22Rv1 (cell line): Measurements from ENCODE around the gene FGFR2.

Source experiments
- CTCF ChIP-seq: fragments of 450-650 bp; IDR thresholded peaks from 2 replicates; pipeline ENCODE4 v1.5.1; 2017; ENCODE audit warnings: mild to moderate bottlenecking
- ZFX ChIP-seq: fragments of 450-650 bp; IDR thresholded peaks from 2 replicates; pipeline ENCODE4 v1.6.1; 2017; ENCODE audit warnings: antibody characterized with exemption, borderline replicate concordance

- TF ChIP-seq CTCF (no peak), ZFX (no peak)
Observed at GRCh38 chr10:121593281-121594075, 4.8 kb downstream of the FGFR2 start.
